Activated CD4-positive, alpha-beta T cell treated with anti-CD3 and anti-CD28 coated beads, Interleukin-2, amount 50 U/mL, for 4 hours (primary cell): ENCODE measurements around the gene TRPM8.

ENCODE experiments used
- DNase-seq, 2 experiments: peaks; one replicate each; pipeline ENCODE4 v3.0.0-alpha.2; 2020

Gene TRPM8

GRCh38 chr2:234003972-234004617, 86.9 kb downstream of the TRPM8 start:
- peak in 1 of 2 experiments; percentile 4 for DNase-seq

GRCh38 chr2:234005126-234005525, 88.0 kb downstream of the TRPM8 start:
- DNase-seq, result no peak

- DNase-seq, result no peak
Observed at GRCh38 chr2:234006501-234006900, 89.3 kb downstream of the TRPM8 start.

- DNase-seq, result no peak
Observed at GRCh38 chr2:234014427-234014826, 97.3 kb downstream of the TRPM8 start.

GRCh38 chr2:234015861-234016260, 98.7 kb downstream of the TRPM8 start:
- DNase-seq, result no peak

GRCh38 chr2:234019896-234020295, 102.7 kb downstream of the TRPM8 start:
- DNase-seq, result no peak

GRCh38 chr2:234020332-234020731, 103.2 kb downstream of the TRPM8 start:
- DNase-seq, result no peak

- no peak for DNase-seq
Observed at GRCh38 chr2:234022424-234022823, 105.3 kb downstream of the TRPM8 start.

GRCh38 chr2:234024304-234024703, 107.1 kb downstream of the TRPM8 start:
- no peak for DNase-seq

- no peak for DNase-seq
Observed at GRCh38 chr2:234025466-234025865, 108.3 kb downstream of the TRPM8 start.

GRCh38 chr2:234025891-234026401, 108.8 kb downstream of the TRPM8 start:
- DNase-seq, result no peak

GRCh38 chr2:234026693-234027254, 109.6 kb downstream of the TRPM8 start:
- no peak for DNase-seq

GRCh38 chr2:234027641-234028040, 110.5 kb downstream of the TRPM8 start:
- DNase-seq, result no peak

GRCh38 chr2:234029150-234029733, 112.1 kb downstream of the TRPM8 start:
- no peak for DNase-seq

GRCh38 chr2:234031207-234031606, 114.0 kb downstream of the TRPM8 start:
- no peak for DNase-seq

- no peak for DNase-seq
Observed at GRCh38 chr2:234032279-234032856, 115.2 kb downstream of the TRPM8 start.

GRCh38 chr2:234033174-234033573, 116.0 kb downstream of the TRPM8 start:
- DNase-seq, result no peak

GRCh38 chr2:234033885-234034284, 116.7 kb downstream of the TRPM8 start:
- no peak for DNase-seq

- no peak for DNase-seq
Observed at GRCh38 chr2:234038076-234038802, 121.1 kb downstream of the TRPM8 start.

GRCh38 chr2:234044157-234044556, 127.0 kb downstream of the TRPM8 start:
- no peak for DNase-seq

- DNase-seq, result no peak
Observed at GRCh38 chr2:234046521-234046920, 129.3 kb downstream of the TRPM8 start.

GRCh38 chr2:234047361-234047760, 130.2 kb downstream of the TRPM8 start:
- no peak for DNase-seq

- DNase-seq, result no peak
Observed at GRCh38 chr2:234048049-234048448, 130.9 kb downstream of the TRPM8 start.
